MCF 10A (cell line): ENCODE results near the gene ATXN2. TPM values are rescaled to one million over a fixed set of nuclear protein-coding genes. Genes with fewer than 3 reads are reported as not detected.

Source experiments
- BruUV-seq: library from RNA; stranded (reverse); fragments of 400-500 nt; replicated peaks from 2 replicates; lab custom pipeline; 2021; lab: Mats Ljungman, UMichigan
- CTCF ChIA-PET: fragments of 300-600 bp; sonication (Branson Sonifier 250); formaldehyde crosslinking; extraction: SDS; loops from one replicate; lab custom pipeline; 2021; ENCODE audit warnings: antibody characterized with exemption, inconsistent platforms; lab: Yijun Ruan, JAX
- POLR2A ChIA-PET: fragments of 300-600, 350-650 bp; sonication (Branson Sonifier 250); formaldehyde crosslinking; extraction: SDS; loops from one replicate; lab custom pipeline; 2020; ENCODE audit warnings: antibody characterized with exemption, inconsistent platforms; lab: Yijun Ruan, JAX
- DNase-seq: peaks from one replicate; pipeline ENCODE4 v3.0.0-alpha.2; 2018; ENCODE audit not compliant: unreplicated experiment
- H3K27ac Mint-ChIP-seq: one replicate; pipeline ENCODE4 v1.8.0; 2022; ENCODE audit warnings: mild to moderate bottlenecking, low read depth, mixed read lengths; ENCODE audit not compliant: unreplicated experiment
- H3K27me3 Mint-ChIP-seq: one replicate; pipeline ENCODE4 v1.8.0; 2022; ENCODE audit warnings: mixed read lengths; ENCODE audit not compliant: insufficient read depth, unreplicated experiment
- H3K36me3 Mint-ChIP-seq: one replicate; pipeline ENCODE4 v1.8.0; 2022; ENCODE audit warnings: mild to moderate bottlenecking, moderate library complexity, mixed read lengths; ENCODE audit not compliant: insufficient read depth, unreplicated experiment
- H3K4me1 Mint-ChIP-seq: one replicate; pipeline ENCODE4 v1.8.0; 2022; ENCODE audit warnings: mixed read lengths; ENCODE audit not compliant: insufficient read depth, unreplicated experiment
- H3K4me3 Mint-ChIP-seq: one replicate; pipeline ENCODE4 v1.8.0; 2022; ENCODE audit warnings: mild to moderate bottlenecking, moderate library complexity, mixed read lengths; ENCODE audit not compliant: unreplicated experiment
- H3K9me3 Mint-ChIP-seq: one replicate; pipeline ENCODE4 v1.8.0; 2022; ENCODE audit warnings: mixed read lengths; ENCODE audit not compliant: unreplicated experiment
- CTCF ChIP-seq: fragments of 200-600 bp; IDR thresholded peaks from one replicate; pipeline ENCODE4 v1.8.0; 2022; ENCODE audit warnings: antibody characterized with exemption, mild to moderate bottlenecking; ENCODE audit not compliant: unreplicated experiment
- intact Hi-C: fragments of 100-400 bp; cut with micrococcal nuclease; formaldehyde crosslinking; loops from 2 replicates; pipeline ENCODE4 v1.14.1; 2022
- total RNA-seq: library from RNA; stranded (reverse); gene quantifications from 2 replicates; pipeline ENCODE4 v1.2.3, GENCODE V29; 2022

Gene ATXN2
- total RNA-seq, 1 experiment from 2014 or later = 70.6 TPM

- BruUV-seq = no TSS peak
- Mint-ChIP-seq H3K9me3 (no peaks in the 10 kb centered on the region), H3K4me3 (no peak overlapping the region), H3K36me3 (peaks cover 61% of the 10 kb centered on the region), H3K4me1 (no peaks in the 10 kb centered on the region), H3K27ac (no peak overlapping the region), H3K27me3 (no peaks in the 10 kb centered on the region)
- no peak for TF ChIP-seq CTCF
- POLR2A ChIA-PET = interaction anchor here (0.6 to 0.9 kb wide), 2 partner anchors 89 to 651 kb away, joined by 3 read pairs; no protein-coding TSS in a partner anchor
- no peak for DNase-seq
- intact Hi-C loops = no loop called here
- CTCF ChIA-PET = interaction anchor here (0.6 to 10.8 kb wide), 7 partner anchors 8 to 563 kb away, joined by 3 to 183 read pairs (median 3); no protein-coding TSS in a partner anchor
These were observed 140.5 kb downstream of the ATXN2 start for GRCh38 chr12:111458546-111459172.

- Mint-ChIP-seq H3K9me3 (no peaks in the 10 kb centered on the region), H3K4me3 (no peak overlapping the region), H3K27ac (no peak overlapping the region), H3K27me3 (no peaks in the 10 kb centered on the region), H3K4me1 (no peaks in the 10 kb centered on the region), H3K36me3 (peaks cover 68% of the 10 kb centered on the region)
- ChIA-PET CTCF (interaction anchor here (0.5 to 10.8 kb wide), 6 partner anchors 38 to 1001 kb away, joined by 3 to 183 read pairs (median 3); no protein-coding TSS in a partner anchor), POLR2A (interaction anchor here (0.5 to 0.7 kb wide), 2 partner anchors 13 to 27 kb away, joined by 3 read pairs; no protein-coding TSS in a partner anchor)
- BruUV-seq = no TSS peak
- DNase-seq = no peak
- intact Hi-C loops = no loop called here
- TF ChIP-seq CTCF = no peak
These were observed 141.5 kb downstream of the ATXN2 start for GRCh38 chr12:111457577-111457976.

- Mint-ChIP-seq H3K27me3 (no peaks in the 10 kb centered on the region), H3K9me3 (no peaks in the 10 kb centered on the region), H3K4me3 (no peak overlapping the region), H3K4me1 (no peaks in the 10 kb centered on the region), H3K27ac (no peak overlapping the region), H3K36me3 (peaks cover 69% of the 10 kb centered on the region)
- CTCF ChIA-PET = interaction anchor here (0.5 to 10.8 kb wide), 5 partner anchors 60 to 1001 kb away, joined by 3 to 183 read pairs (median 3); no protein-coding TSS in a partner anchor
- no peak for DNase-seq
- no peak for TF ChIP-seq CTCF
- no TSS peak for BruUV-seq
- intact Hi-C loops = no loop called here
- POLR2A ChIA-PET = interaction anchor here (0.5 to 0.7 kb wide), 2 partner anchors 14 to 27 kb away, joined by 3 read pairs; no protein-coding TSS in a partner anchor
These were observed 142.0 kb downstream of the ATXN2 start for GRCh38 chr12:111457071-111457470.
